CD4-positive, alpha-beta T cell treated with Interleukin-17A for 4 hours (primary cell): ENCODE results near the gene MCTP2.

Source experiments
- DNase-seq: peaks from one replicate; pipeline ENCODE4 v3.0.0-alpha.2; 2020; ENCODE audit warnings: mixed read lengths

Gene MCTP2

DNA sequence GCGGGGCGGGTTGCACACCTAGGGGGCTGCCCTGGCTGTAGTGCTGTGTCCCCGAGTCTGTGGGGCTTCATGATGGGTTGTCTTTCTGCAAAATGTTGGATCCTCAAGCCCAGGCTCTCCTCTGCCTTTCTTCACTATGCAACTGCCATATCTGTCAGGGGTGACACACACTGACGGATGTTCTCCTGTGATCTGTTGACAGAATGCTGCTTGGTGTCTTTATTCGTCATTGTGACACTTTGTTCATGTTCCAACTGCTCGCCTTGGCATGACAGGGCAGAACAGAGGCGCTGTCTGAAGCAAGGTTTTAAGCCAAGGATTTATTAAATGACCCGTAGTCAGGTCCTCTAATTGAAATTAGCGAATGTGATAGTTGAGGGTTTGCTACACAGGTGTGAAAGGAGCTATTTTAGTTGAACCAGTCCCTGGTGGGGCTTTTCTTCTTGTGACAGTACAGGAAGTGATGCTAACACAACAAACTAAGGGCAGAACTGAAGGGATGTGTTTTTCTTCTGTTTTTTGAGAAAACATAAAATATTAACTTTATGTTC is 173.4 kb downstream of the MCTP2 start:
- no peak for DNase-seq

DNA sequence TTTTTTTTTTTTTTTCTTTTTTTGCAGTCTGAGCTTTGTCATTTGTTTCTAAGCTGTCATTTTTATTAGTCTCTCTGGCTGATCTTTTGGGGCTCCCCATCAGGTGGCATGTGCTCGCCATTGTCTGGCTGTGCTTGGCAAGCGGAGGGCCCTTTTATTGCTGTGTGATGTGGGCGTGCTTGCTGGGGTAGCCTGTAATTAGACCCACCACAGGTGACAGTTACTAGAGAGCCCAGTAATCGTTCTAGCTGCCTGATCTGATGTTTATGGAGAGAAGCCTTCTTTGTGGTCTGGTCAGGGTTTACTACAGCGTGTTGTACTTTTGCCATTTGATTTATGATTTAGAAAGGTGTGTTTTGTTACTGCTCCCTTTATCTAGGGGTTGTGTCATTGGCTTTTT is 179.9 kb downstream of the MCTP2 start:
- DNase-seq = no peak

DNA sequence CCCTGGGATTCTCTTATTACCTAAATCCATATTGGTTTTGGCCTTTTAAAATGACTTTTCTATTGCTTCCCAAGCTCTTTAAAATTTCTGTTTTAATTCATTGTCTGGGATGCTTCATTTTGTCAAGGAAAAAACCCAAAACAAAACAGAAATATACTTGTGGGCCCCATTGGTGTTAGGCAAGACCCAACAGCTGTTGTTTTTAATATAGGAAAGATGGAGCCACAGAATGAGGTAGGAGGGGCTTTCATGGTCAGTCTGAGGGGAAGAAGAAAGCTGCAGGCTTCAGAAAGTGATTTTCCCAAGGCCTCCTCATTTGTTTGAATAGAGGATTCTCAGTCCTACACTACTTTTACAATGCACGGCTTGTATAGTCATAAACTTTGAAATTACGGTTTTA is 180.5 kb downstream of the MCTP2 start:
- no peak for DNase-seq

DNA sequence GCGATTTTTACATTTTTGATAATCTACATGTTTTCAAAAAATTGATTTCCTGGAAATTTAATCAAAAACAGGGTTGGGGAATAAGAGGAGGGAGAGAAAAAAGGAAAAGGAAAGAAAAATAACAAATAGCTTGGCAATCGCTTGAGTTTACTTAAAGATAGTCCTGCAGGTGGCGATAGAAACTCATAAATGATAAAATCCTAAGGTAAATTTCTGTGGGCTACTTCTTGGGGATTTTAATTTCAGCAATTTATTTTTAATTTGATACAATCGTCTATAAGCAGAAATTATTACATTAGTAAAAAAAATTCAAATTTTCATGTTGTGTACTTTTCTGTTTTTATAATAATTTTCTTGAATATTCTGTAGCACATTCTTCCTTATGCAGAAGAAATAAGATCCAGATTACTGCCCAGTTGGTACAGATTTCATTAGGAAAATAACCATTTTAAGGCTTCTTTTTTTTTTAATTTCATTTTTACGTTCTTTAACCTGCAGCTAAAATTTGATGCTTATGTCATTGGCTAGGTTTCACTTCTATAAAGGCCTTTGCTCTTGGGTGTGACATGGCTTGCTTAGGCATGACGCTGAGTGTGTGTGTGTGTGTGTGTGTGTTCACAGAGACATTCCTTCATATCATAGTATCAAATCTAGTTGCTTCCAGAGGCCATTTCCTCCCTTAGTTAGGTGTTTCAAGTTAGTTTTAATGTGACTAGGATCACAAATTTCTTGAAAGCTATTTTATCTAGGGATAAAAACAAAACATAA is 181.8 kb downstream of the MCTP2 start:
- DNase-seq = no peak

DNA sequence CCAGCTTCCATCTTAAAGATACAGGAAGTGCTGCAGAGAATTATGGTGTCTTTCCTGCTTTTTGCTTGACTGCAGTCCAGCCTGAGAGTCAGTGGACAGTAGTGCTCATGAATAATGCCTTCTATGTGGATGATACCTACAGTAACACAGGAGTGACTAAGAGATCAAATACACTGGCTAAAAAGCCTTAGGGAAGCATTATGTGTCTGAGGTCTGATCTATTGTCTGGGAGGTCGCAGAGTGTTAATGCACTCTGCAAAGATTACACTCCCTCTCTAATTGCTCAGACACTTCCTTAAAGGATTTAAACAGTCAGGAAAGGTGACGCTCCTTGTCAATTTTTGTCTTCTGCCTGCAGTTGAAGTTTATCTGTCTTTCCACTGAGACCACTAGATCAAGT is 183.6 kb downstream of the MCTP2 start:
- no peak for DNase-seq

DNA sequence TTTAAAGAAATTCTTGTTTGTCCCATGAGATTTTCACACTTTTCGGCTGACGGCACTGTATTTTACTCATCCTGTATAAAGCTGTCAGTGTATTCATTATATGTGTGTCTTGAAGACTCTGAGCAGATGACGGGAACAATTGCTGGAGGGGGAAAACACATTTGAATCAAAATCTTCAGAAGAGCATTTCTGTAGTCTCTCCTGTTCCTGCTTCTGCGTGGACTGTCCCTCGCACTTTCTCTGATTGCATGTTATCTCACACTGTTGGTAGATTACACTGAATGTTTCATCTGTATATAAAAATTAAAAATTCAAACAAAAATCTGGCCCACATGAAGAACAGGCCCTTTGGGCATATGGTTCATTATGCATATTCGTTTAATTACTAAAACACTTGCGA is 184.9 kb downstream of the MCTP2 start:
- DNase-seq = no peak

DNA sequence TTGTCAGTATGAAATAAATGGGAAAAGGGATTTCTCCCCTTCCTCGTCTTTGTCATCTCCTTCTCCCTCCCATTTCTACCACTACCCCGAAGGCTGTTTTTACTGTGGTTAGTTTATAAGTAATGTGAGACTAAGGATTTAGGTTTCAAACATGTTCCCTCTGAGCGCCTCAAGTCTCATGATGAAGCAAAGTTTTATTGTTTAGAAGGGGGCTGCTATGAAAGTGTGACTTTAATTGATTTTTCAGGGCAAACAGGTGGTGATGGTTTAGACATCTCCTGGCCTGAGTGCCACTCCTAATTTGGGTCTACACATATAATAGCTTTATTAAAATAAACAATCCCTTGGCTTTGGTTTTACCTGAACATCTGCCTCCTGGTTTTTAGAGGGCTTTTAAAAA is 185.5 kb downstream of the MCTP2 start:
- DNase-seq = no peak

DNA sequence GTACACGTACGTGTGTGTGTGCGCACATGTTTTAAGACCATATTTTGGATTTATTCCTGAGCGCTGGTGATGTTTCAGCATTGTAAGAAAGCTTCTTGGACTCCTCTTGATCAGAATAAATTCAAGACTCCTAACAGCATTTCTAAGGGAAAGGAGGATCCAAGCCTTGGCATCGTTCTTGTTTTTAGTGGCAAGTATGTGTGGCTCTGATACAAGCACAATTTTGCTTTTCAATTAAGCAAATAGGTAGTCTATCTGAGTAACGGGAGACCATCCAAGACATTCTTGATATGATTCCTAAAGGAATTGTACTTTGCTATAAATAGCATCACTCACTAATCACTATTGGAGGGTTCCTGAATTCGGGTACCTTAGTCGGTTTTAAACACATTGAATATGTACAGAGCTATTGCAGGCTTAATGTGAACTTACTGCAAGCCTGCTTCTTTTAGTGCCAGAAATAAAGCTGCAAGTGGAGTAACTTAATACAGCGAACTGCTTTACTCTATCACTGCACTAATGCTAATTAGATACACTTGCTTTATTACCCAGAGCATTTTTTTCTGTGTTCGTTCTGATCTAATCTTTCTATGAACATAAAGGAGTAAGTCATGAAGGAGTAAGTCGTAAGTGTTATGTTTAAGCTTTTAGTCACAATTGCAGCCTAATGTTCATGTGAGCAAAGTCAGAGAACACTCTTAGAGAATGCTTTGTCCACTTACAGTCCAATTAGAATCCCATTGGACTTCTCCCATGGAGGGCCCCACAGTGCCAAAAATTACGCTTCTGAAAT is 186.3 kb downstream of the MCTP2 start:
- no peak for DNase-seq

DNA sequence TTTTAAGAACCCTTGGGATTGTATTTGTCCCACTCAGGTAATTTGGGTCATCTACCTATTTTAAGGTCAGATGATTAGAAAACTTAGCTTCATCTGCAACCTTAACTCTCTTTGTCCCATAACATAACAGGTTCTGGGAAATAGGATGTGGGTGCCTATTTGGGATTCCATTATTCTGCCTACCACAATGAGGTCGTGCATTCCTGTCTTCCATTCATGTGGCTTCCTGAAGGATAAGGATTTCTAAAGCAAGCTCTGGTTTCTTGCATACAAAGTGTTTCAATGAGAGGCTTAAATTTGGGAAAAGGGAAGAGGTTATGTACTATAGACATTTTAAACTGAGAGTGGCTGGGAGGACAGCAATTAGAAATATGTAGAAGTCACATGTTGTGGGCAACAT is 190.3 kb downstream of the MCTP2 start:
- DNase-seq = no peak

DNA sequence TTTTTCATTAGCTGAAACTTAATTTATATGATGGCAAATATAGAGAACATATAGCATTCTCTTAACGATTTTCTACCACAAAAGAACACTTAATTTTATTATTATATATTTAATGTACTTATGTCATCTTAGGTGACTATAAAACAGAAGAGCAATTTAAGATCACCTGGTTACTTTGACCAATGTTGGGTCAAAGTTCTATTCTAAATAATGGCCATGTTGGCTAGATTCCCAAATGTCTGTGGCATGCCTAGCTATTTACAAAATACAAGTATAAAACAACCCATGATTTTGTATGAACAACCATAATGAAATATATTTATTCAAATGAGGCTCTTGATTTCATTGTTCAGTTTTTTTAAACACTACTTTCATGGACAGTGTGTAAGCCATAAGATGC is 200.9 kb downstream of the MCTP2 start:
- DNase-seq = no peak

DNA sequence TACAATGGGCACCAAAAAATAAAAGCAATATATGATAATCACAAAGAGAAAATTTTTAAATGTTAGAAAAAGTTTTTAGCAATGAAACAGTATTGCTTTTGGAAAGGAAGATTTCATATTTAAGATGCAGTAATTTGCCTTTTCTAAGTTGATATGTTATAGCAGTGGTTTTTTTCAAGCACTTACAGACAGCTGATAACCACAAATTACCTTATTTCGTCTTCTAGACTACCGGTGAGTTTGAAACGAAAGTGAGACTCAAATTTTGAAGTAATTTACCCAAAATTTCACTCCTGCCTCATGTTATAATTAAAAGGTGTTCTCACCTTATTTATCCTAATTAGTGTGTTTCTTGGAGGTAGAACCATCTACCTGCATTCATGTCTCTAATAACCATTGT is 207.8 kb downstream of the MCTP2 start:
- DNase-seq = no peak

DNA sequence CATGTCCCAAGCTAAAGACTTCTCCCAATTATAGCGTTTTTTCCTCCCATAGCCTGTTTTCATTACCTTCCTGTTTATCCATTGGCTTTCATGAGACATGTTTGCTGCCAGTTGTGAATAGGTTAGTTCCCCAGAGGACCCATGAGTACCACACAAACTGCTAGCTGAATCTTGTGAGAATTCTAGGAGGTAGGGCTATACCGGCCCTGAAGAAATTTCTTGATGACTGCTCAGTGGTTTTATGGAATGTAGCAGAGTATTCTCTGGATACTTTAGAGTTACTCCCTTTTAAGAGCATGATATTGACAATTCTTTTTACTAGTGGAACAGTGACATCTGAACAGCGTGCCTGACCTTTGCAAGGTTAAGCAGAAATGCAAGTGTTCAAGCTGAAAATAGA is 210.4 kb downstream of the MCTP2 start:
- no peak for DNase-seq

DNA sequence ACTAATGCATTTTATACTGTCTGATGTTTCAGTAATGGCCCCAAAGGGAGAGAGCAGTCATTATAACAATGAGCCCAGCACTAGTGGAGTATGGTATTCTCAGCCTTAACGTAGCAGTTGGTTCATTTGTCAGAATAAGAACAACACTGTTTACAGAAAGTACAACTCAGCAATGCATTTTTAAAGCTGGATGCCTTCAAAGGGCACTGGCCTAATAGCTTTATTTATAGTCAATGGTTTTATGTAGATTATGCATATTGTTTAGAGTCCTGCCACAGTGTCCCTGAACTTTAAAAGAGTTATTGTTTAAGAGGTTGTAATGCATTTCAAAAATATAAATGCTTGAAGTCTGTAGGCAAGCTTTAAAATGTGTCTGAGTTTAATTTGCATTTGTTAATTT is 211.1 kb downstream of the MCTP2 start:
- no peak for DNase-seq

DNA sequence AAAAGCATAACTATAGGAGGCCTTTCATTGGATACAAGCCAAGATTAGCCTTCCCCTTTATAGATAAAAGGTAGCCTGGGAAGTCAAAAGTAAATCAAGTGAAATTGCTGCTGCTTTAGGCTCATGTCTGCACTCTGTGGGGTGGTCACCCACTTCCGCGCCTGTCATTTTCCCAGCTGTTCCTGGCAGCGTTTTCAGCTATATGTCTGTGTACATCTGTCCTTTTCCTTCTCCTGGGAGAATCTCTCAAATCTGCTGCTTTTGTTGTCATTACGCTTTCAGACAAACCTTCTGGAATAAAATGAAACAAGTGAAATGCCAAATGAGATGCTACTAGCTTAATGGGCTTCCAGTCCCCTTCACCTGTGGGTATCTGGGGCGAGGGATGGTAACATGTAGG is 211.8 kb downstream of the MCTP2 start:
- DNase-seq = no peak

DNA sequence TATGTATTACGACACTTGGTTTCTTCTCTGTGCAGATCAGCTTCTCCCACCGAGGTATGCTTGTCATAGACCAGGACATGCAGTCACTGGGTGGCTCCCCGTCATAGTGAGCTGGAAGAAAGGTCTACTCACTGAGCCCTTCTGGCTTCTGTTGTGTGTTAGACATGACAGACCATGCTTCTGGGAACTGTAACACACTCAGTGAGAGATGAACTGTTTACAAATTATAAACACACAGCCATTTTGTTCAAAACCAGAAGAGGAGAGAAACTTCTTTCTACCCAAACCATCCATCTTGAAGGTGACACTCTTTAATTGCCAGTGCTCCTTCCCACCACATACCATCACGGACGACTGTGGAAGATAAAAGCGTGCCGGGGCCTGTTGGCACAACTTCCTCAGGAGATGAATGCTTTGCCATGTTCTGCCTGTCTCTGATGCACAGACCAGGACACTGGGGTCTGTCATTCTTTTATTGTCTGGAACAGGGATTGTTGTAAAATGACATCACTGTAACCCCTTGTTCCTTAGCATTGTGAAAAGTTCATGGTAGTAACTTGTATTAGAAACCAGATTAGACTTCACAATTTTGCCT is 214.3 kb downstream of the MCTP2 start:
- DNase-seq = no peak

DNA sequence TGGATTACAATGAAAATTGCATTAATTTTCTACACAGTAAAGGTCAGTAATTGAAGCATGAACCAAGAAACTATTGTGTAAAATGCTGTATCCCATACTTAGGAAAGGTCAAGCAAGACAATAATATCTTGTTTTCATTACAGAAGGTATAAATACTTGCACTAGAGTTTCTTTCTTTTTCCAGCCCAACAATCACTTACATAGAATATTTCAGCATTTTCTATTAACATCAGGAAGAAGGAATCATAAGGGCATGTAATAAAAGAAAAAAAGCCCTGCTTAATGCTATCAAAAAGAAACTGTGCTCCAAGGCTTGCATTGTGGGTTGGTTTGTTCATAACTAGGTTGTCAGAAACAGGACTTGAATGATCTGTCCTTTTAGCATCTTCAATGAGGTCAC is 215.1 kb downstream of the MCTP2 start:
- no peak for DNase-seq

DNA sequence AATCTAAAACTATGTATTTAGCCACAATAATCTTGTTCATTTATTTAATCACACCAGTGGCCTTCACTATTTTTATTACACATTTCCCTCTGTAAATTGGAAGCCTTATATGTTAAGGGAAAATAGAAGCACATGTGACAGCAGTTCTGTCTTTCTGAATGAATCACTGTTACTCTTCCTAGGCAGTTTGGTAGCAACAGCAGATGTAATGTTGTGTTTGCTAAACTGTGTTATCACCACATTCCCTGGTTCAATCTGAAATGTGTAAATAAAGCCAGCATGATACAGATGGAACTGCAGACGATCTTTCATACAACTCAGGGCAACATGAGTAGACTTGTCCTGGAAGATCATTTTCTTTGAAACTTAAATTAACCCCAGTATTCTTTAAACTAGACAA is 220.1 kb downstream of the MCTP2 start:
- DNase-seq = no peak

DNA sequence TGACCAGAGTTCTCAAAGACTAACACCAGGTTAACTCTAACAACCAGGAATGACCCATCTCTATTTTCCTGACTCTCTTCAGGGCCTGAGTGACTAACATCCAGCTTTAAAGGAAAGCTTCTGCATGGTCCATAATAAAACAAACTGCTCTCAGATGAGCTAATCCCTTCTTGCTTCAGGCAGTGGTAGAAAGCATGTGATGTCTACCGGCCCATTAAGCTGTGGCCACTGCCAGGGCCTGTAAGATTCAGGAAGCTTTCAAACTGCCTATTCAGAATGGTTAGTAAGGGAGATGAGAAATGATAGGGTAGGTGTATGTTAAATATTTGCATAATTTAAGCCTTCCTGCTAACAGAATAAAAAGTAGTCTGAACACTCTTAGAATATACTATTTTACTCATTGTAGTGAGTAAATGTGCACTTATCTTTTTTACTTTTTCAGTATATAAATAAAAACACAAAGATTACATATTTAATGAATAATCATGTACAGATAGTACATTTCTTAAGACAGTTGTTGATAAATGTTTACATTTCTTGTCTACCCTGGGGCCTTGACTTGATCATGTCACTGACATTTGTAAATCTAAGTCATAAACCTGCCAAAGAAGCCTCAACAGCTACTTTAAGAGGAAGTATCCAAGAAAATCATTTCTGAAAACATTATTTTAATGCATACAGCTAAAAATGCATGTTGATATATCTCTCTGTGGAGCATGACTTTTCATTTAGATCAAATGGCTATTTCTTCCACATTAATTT is 222.0 kb downstream of the MCTP2 start:
- DNase-seq = no peak

DNA sequence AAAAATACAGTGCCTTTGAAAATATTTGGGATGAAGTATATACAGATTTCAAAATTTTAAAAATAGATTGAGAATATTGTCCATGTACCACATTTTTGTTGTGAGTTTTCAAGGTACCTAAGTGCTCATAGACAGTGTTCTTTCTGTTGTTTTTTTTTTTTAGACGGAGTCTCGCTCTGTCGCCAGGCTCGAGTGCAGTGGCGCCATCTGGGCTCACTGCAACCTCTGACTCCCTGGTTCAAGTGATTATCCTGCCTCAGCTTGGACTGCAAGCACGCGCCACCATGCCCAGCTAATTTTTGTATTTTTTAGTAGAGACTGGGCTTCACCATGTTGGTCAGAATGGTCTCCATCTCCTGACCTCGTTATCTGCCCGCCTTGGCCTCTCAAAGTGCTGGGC is 223.9 kb downstream of the MCTP2 start:
- DNase-seq = no peak

DNA sequence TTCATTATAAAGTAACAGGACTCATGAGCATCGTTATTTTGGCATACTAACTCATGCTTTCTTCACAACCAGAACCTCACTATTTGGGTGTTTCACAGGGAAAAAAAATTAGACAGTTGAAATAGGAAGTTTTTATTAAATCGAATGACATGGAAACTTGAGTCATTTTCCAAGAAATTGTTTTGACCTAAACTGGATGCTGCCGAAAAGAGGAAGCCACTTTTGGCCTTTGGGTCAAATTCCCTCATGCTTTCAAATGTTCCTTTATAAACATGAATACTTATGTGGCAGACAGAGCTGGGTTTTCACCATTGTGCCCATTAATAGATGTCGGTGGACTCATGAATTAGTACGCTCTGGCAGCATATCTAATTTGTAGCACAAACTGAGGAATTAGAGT is 224.9 kb downstream of the MCTP2 start:
- DNase-seq = no peak

DNA sequence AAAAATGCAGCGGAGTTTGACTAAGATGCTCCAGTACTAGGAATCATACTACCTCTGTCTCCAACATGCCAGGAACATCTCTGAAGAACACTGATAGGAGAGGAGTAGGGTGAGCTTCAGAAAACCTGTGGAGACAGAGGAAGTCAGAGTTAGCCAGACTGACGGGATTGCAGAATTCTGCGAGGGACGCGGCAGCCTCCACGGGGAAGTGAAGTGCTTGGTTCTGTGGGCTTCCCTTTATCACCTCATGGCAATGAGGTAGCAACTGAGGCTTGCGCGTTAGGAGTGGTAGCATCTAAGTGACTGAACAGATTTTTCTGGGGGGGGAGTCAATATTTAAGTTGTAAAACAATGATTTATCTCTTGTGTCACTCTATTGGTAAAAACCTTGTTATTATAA is 226.3 kb downstream of the MCTP2 start:
- no peak for DNase-seq

DNA sequence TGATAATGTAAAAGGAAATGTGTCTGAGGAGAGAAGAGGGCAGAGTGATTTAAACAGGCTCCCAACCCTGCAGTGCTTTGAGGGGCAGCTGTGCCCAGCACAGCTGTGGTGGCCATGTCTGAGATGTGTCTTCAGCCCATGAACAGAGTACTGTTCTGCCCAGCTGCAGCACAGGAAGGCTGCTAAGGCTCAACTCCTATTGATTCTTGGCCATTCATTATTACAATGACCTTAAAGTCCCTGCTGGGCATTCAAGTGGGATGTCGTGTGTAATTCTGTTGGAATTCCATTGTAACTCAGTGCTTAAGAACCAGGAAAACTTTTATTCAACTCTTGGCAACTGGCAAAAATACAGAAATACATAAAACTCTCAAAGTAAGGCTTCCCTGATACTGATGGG is 229.3 kb downstream of the MCTP2 start:
- no peak for DNase-seq

DNA sequence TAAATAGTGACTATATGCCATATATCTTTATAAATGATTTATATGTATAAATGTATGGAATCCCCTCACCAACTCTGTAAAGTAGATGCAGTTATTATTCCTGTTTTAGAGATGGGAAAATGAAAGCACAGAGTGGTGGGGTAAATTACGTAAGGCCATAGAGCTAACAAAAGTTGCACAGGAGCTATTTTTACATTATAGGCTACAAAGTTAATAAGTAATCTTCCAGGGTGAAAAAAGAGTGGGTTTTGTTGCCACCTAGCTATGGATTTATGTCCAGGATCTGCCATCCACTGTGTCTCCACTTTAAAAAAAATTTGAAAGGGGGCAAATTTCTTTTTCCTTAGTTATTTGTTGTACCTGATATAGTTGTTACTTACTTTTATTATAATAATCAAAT is 235.7 kb downstream of the MCTP2 start:
- no peak for DNase-seq
